Vagina (tissue), 2 donors: ENCODE measurements around the gene GABRA6.

ENCODE experiments used
- CTCF ChIP-seq, 3 experiments: fragments of 450-650 bp in 2 of 3; fragments of 200-600 bp in 1 of 3; sonication (generic) in 1 of 3; IDR thresholded peaks; one replicate each; pipeline ENCODE4 v1.5.1; 2017 to 2019; ENCODE audit warnings: antibody characterized with exemption in 3 of 3, mild to moderate bottlenecking in 2 of 3, moderate library complexity in 2 of 3
- POLR2A ChIP-seq, 2 donors: fragments of 450-650 bp; IDR thresholded peaks; one replicate each; pipeline ENCODE4 v1.6.1; 2017; ENCODE audit warnings: antibody characterized with exemption in 2 of 2, mild to moderate bottlenecking in 2 of 2, moderate library complexity in 2 of 2
- POLR2AphosphoS5 ChIP-seq, 2 donors: sonication (generic); formaldehyde crosslinking; IDR thresholded peaks; one replicate each; pipeline ENCODE4 v1.9.0; 2017; ENCODE audit warnings: antibody characterized with exemption in 2 of 2, mild to moderate bottlenecking in 2 of 2, low read depth in 1 of 2; ENCODE audit not compliant: insufficient read depth in 1 of 2

- TF ChIP-seq CTCF (IDR thresholded peaks at IDR 0.05), result no peak
- TF ChIP-seq POLR2A (IDR thresholded peaks at IDR 0.05), result no peak
- no peak for TF ChIP-seq POLR2AphosphoS5 (IDR thresholded peaks at IDR 0.05; ENCODE audit: insufficient read depth in 1 of 2, low read depth in 1 of 2)
These were observed 6.4 kb downstream of the GABRA6 start for GRCh38 chr5:161691911-161692310.
